Fibroblast of skin of scalp (primary cell): ENCODE data around the gene PHETA1.
A peak's percentile ranks its signal among the peaks of the same experiment; 100 is the strongest.

Experiments
- DNase-seq: peaks from one replicate; pipeline ENCODE4 v3.0.0-alpha.2; 2013

The PHETA1 gene

DNA sequence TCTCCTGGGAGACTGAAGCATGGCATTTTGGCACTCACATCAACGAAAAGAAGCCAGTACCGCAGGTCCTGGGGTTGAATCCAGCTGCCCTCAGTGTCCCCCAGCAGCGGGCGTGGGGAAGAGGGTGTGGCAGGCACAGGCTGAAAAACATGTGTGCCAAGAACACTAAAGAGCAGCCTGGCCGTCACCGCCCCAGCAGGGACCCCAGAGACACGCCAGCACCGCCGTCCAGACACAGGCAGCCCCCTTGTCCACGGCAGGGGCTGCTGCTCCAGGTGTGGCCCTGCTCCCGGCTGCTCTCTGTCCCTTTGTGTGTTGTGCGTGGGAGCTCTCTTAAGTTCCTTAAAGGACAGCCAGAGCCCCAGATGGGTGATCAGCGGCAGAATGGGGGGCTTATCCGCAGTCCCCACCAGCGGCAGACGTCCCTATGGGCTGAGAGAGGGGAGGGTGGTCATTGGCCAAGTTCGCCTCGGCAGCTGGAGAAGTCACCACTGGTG lies 556 bp downstream of the PHETA1 start:
- no peak for DNase-seq

DNA sequence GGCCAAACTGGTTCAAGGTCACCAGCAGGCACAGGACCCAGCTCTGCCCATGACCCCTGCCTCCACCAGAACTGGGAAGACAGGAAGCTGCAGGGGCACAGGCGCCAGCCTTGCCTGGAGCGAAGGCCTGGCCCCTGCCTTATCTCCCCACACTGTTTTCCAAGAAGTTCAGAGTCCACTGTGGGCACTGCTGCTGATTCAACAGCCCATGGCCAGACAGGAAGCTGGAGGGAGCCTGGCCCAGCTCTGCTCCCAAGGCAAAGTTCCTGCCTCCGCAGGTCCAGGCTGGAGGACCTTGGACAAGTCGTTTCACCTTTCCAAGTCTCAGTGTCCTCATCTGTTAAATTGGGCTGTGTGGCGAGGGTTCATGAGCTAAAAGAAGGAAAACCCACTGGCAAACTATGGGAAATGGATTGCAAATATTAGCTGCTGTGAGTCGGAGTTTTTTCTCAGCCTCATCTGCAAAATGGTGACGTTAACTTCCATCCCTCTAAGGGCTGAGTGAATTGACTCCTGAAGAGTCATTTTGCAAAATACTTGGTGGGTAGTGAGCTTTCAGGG lies 1.2 kb downstream of the PHETA1 start:
- DNase-seq, result no peak

DNA sequence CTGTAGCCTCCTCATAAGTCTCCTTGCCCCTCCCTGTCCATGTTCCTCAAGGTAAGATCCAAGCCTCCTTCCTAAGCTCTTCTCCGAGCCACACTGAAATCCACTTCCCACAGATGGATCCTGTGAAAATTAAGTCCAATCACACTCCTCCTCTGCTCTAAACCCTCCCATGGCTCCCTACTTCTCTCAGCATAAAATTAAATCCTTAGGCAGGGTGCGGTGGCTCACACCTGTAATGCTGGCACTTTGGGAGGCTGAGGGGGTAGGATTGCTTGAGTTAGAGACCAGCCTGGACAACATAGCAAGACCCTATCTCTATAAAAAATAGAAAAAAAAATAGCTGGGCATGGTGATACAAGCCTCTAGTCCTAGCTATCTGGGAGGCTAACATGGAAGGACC lies 2.3 kb downstream of the PHETA1 start:
- DNase-seq, result no peak

DNA sequence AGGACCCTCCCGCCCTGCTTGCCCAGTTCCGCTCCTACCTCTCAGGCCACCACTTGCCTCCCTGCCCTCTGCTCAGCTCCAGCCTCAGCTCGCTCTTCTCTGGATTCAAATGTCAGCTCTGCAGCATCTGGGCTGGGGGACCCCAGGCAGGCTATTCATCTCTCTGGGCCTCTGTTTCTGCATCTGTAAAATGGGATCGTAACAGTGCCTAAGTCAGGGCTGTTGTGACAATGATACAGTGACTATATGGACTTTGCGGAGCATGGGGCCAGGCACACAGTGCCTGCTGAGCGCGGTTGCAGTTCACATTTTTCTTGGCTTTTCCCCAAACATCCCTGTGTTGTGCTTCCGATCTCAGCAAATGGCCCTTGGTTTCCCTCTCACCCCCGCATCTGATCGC lies 2.8 kb downstream of the PHETA1 start:
- no peak for DNase-seq

DNA sequence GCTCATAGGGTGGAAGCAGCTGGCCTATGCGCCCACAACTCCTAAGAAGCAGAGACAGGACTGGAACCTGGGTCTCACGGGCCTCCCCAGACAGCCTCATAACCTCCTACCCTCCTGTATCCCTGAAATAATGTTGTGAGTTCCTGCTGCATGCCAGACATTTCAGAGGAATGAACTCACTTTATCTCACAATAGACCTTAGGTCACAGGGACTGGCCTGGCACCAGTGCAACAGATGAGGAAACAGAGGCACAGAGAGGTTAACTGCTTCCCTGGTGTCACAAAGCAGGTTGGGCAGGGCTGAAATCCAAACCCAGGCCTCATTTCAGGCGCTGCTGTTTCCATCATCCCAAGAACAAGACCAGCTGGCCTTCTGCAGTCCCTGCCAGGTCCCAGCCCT lies 5.3 kb downstream of the PHETA1 start:
- DNase-seq, result peak; percentile 27

DNA sequence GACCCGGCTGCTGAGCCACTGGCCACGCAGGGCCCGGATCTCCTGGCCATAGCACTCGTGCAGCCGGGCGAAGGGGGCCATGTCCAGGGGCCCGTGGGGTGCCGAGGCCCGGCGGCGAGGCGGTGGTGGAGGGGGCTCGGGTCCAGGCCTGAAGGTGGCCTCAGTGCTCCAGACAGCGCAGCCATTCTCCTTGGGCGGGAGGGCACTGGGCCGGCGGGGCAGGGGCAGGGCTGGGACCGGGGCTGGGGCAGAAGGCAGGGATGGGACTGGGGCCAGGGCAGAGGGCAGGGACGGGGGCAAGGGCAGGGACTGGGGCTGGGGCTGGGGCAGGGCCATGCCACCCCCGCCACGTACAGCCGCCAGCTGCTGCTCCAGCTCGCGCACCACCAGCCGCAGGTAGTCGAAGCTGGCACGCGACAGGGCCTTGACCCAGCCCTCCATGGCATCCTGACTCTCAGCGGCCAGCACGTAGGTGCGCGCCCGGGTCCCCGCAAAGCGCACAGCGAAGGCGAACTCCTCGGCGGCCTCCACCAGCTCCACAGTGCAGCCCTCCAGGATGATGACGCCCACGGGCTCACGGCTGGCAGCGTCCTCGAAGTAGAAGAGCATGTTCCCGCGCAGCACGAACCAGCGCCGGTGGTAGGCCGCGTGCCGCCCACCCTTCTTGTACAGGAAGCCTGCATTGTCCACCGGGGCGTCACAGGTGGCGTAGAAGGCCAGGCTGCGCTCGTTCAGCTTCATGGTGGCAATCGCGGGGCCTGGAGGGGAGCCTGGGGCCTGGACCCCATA lies 6.0 kb downstream of the PHETA1 start:
- no peak for DNase-seq

DNA sequence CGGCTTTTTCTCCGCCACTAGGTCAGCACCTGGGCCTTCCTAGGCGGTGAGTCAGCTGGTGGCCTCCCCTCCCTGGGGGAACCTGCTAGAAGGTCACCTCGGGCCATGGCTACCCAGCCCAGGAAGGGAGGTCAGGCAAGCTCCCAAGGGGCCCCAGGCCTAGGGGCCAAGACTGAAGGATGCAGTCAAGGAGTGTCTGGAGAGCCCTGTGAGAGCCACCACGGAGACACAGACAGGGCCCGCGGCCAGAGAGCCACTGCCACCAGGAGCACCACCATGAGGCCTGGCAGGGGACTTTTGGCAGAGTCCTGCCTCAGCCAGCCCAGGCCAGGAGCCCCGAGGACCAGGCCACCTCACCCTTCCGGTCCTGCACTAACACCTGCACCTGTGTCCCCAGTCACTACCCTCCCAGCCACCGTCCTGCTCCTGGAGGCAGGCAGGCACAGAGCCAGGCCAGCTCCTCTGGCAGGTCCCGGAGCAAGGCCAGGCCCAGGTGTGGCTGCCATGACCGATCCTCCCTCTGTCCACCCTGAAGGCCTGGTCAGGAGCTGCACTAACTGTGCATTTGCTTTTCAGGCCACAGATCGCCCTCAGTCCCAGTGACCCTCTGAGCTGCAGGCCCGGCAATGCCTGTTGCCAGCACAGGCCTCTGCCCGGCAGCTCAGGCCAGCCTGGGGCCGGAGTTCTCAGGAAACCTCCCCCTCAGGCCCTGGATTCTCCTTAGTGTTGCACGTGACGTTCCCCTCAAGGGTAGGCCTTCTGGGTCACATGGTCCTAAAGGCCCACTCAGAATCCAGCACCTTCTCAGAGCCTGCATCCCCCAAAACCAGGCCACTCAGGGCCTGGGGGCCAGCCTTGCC lies 6.9 kb downstream of the PHETA1 start:
- no peak for DNase-seq

DNA sequence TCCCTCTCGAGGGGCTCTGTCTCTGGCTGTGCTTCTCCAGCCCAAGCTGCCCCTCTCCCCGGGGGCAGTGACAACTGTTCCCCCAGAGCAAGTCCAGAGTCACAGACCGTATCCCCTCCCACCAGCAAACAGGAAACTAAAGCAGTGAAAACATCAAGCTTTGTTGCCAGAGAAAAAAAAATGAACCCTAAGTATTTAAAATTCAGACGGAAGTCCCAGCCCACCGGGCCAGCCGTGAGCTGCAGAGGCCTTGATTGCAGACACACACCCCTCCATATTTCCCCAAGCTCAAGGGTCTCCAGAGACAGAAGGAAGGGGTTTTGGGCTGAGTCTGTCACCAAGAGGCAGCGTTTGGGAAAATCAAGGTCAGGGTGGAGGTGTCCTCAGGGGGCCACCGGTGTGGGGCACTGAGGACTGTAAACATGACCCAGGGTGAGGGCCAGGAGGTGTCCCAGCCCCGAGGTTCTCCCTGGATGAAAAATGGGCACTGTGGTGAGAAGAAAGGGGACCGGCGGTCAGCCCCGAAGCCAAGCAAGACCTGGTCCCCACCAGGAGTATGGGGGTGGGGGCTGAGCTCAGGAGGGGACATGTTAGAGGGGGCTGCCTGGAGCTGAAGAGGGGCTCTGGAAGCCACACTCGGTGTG lies 7.7 kb downstream of the PHETA1 start:
- no peak for DNase-seq

DNA sequence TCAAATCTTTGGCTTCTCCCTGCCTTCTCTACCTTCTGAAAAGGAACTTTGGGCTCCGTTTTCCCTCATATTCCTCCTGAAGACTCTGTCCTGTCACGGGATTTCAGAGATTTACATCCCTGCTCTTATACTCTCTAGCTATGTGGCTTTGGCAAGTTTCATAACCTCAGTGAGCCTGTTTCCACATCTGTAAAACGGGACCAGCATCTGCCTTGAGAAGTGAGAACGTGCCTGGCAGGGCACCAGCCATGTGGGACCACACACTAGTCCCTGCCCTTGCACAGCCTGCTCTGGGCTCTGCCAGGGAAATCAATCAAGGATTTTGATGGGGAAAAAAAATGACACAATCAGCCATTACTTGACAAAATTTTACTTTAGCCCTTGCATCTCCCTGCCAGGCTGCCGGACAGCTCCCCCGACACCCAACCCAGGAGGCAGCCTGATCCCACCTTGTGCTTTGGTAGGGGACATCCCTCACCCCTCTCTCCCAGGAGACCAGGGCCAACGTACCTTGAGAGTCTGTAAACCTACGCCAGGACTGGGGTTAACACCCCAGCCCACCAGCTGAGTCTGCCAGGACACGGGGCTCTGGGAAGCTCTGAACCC lies 8.5 kb downstream of the PHETA1 start:
- no peak for DNase-seq

DNA sequence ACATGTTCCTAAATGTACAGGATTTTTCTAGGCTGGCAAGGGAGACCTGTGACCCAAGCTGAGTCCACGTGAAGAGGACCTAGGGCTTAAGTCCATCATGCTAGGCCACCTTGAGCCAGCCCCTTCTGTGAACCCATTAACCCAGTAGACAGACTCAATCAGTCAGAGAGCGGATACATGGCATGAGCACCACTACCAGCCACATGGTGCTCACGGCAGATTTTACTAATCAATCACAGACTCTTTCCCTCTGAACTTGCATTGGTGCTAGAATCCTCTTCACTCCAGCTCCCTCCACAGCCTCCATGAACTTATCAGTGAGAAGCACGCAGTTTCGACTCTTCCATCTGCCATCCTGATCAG lies 9.0 kb downstream of the PHETA1 start:
- no peak for DNase-seq

DNA sequence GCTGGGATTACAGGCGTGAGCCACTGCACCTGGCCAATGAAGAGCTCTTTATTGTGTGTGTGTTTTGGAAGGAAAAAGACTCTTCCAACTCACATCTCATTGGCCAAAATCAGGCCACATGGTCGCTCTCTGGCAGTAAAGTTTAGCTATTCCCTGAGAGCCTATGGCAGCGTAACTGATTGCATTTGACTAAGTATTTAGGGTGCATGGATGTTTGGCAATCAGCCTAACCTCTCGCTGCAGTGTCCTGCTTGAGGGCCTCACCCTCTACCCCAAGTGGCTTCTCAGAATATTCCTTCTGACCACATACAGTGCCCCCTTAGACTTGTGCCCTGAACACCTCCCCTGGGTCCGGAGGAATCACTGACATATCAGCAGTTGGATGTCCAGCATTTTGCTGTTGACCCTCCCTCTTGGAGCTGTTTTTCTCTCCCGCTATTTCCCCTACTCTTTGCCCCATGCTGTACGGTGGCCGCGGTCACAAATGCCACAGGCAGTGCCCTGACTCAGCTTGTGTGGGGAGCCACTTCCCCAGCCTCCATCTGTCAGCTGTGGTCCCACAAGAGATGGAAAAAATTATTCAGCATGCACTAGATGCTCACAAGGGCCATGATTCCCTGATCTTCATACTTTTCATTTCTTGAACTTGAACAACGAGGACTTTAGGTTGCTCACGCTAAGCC lies 9.5 kb downstream of the PHETA1 start:
- DNase-seq, result peak; percentile 11

DNA sequence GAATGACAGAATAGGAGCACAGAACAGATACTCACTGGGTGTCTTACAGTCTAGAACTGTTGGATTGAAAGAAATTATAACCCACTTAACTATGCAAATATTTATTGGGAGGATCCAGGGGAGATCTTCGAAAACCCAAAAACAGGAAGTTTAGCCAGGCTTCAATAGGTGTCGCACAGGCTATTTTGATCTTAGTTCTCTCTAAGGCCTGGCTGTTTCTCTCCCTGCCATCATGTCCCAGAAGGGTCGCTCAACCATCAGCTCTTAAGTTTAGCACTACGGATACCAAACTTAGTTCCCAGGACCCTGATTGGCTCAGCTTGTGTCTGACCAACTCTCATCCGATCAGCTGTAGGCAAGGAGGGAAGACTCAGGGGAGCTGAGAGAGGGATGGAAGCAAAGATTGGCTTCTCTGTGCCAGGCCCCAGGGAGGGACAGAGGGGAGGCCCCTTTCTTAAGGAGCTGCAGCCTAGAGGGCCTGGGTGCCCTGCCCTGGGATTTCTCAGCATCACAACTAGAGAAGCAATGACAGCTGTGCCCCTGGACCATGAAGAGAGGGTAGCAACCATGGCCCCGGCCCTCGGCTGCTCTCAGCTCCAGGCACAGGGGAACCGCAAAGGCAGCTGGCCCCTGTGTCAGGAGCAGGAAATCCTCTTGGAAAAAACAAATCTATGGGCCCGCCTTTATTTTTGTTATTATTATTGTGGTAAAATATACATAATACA lies 13.5 kb downstream of the PHETA1 start:
- no peak for DNase-seq

DNA sequence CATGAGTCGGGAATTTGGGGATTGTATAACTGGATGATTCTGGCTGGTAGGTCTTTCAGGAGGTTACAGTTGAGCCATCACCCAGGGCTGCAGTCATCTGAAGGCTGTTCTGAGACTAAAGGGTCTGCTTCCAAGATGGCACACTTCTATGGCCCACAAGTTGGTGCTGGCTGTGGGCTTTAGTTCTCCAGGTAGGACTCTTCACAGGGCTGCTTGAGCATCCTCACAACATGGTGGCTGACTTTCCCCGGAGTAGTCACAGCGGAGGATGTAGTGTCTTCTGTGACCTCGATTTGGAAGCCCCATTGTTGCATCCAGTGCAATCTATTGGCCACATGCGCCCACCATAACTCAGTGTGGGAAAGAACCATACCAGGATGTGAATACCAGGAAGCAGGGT lies 14.4 kb downstream of the PHETA1 start:
- no peak for DNase-seq

DNA sequence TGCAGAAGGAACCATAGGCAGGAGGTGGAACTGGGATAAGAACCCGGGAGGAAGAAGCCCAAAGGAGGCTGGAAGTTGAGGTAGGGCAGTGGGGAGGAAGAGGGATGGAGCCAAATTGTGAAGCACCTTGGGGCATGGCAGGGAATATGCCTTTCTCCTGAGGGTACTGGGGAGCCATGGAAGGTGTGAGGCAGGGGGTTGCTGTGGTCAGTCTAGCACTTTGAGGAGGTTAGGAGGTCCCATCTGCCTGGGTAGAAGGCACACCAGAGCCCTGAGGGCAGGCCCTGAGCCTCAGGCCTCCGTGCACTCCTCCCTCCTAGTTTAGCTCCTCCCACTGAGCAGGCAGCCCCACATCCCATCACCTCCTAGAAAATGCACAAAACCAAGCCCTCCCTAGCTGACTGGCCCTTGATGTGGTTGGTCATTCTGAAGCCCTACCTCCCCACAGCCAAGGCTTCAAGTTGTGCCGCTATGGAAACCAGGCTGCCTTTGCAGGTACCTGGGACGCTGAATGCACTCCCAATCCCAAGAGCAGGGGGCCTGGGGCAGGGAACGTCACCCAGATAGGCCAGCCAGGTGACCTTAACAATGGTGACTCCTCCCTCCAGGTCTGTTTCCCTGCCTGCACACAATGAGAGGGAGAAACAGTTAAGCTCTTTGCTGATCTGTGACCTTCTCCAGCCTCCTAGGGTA lies 15.1 kb downstream of the PHETA1 start:
- no peak for DNase-seq

DNA sequence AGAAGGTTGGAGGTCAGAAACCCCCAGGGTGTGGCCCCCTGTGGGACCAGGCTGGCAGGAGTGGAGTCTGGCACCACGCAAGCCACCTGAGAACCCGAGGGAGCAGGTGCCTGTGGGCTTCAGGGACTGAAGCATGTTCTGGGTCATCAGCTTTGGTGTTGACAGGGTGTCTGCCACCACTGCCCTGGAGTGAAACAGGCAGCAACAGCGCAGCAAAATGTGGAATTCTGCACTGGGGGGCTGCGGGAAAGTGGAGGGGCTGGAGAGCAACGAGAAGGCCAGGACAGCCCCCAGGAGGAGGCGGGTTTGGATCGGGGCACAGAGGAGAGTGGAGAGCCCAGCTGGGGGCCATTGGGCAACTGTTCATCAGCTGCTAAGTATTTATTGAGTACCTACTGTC lies 15.9 kb downstream of the PHETA1 start:
- DNase-seq, result no peak

DNA sequence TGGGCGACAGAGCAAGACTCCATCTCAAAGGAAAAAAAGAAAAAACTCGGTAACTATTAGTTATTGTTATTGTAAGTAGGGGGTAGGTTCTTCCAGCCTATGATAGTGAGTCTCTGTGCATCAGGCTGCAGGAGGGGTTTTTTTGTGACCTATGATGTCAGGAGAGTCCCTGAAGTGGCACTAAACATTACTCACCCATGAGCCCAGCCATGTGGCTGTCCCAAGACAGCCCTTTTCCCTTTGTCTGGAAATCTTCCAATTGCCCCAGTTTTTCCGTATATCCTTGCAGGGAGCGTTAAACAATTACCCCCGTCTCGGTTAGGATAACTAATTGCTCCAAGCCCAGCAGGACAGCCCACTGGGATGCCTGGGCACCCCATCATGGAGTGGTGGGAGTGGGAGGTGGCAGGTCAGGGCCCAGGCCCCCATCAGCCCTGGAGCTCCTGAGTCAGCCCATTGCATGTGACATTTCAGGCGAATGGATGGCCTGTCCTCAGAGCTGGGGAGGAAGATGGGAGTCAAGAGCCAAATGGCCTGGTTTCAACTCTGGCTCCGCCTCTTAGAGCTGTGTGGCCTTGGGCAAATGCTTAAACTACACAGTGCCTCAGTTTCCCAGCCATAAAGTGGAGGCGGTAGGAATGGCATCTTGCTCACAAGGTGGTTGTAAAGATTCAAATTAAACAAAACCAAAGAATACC lies 16.4 kb downstream of the PHETA1 start:
- no peak for DNase-seq

DNA sequence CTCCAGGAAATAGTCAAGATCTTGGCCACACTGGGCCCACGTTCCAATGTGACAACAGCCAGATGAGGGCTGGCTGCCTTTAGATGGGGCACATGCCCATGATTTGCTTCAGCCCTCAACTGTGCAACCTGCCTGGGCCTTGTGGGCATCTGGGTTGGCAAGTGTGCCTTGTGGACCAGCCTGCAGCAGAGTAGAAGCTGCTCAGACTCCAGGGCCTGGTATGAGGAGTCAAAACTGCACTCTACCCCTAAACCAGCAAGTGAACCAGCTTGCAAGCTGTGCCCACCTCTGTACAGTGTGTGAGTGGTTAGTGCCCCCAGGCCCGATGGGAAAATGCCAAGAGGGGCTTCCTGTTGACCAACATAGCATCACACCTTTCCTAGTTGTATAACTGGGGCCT lies 17.9 kb downstream of the PHETA1 start:
- DNase-seq, result no peak

DNA sequence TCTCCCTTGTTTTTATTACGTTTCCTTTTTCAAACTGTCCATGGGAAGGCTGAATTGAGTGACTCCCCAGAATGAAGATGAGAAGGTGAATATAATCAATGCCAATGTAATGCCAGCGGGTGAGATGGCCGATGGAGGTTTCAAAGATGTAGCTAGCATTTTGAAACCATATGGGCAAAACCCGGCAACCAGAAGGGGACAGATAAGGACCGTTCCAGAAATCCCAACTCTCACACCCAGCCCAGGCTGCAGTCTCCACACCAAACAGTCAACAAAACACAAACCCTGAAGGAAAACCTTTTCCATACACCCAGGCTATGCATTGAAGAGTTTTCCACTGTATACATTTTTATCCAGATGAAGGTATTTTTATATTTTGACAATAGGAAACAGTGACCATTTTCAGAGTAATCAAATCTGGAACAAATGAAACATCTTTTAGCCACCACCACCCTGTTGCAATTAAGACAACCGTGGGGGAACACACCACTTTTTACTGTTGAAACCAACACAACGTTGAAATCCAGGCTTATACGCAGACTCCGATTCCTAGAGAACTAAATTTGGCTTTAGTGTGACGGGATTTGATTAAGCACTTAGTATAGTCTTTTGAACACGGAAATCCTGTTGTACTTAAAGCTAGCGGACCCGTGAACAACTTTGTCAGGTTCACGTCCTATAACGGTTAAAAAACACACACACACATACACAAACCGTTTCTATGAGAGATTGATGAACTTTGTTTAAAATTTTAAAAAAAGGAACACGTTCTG lies 19.0 kb downstream of the PHETA1 start:
- no peak for DNase-seq

DNA sequence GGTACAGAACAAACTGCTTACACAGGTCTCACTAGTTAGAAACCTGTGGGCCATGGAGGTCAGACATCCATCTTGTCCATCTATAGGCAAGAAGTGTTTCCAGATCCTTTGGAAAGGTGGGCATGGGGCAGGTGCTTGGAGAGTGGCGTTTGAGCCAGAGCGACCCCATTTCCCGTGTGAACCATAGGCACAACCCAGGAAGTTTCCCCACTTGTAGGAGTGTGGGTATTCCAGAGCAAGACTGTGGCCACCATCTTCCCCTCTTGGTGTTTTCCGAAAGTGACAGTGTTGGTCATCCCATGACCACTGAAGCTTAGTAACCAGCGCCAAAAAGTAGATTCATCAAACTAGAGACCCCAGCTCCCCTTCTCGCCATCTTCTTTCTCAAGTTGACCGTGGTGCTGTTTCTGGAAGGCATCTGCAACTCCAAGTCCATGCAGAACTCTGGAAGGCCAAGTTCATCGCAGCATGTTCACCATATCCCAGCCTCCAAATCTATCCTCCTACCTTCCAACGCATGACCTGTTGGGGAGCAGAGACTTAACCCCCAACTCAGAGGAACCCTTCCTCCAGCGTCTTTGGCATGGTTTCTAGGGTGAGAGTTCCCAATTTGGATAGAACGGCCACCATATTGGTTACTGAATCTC lies 19.7 kb downstream of the PHETA1 start:
- no peak for DNase-seq
